Activated naive CD4-positive, alpha-beta T cell treated with anti-CD3 and anti-CD28 coated beads, Interleukin-2, amount 50 U/mL, for 72 hours (primary cell): ENCODE data around the gene OXSM. TPM values are rescaled to one million over a fixed set of nuclear protein-coding genes. Genes with fewer than 3 reads are reported as not detected.

ENCODE experiments used
- ATAC-seq, 2 donors: fragments of 150-1000 bp; cut with Tn5 transposase; 2 replicates each; pipeline ENCODE4 v1.10.0; 2021; ENCODE audit warnings: mild to moderate bottlenecking in 2 of 2, moderate library complexity in 2 of 2
- DNase-seq, 2 donors: peaks; one replicate each; pipeline ENCODE4 v3.0.0; 2021 to 2022; ENCODE audit warnings: low spot score in 2 of 2
- H3K27ac Mint-ChIP-seq, 2 donors: one replicate each; pipeline ENCODE4 v1.8.0; 2022; ENCODE audit warnings: mild to moderate bottlenecking in 2 of 2, mixed read lengths in 2 of 2
- H3K36me3 Mint-ChIP-seq, 2 donors: one replicate each; pipeline ENCODE4 v1.8.0; 2022; ENCODE audit warnings: mixed read lengths in 2 of 2
- H3K9me3 Mint-ChIP-seq, 2 donors: one replicate each; pipeline ENCODE4 v1.8.0; 2022; ENCODE audit warnings: mixed read lengths in 2 of 2
- total RNA-seq, 2 donors: library from RNA; stranded (reverse); gene quantifications; one replicate each; pipeline ENCODE4 v1.2.3, GENCODE V29; 2022

The OXSM gene
- total RNA-seq, 2 donors from 2014 or later = 10.0 to 19.3 TPM

DNA sequence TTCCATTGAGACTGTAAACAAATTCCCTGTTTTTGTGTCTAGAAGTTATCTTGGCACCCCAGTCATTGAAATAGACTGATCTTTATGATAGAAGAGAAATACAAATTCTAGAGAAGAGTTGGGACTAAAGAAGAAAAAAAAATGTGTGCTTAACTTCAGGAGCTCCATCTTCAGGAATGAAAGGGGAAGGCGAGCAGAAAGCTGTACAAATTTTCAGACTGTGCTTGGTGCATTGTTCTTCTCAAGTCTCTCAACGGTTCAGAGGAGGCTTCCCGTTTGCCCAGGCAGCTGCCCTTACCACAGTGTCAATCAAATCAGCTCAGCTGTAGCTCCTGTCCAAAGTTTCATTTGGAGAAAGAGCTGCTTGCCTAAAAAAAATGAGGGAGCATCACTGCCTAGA lies 41.7 kb downstream of the OXSM start:
- H3K27ac Mint-ChIP-seq = no peak overlapping the region
- H3K36me3 Mint-ChIP-seq = no peaks in the 10 kb centered on the region
- ATAC-seq (peak in 1 of 2 donors; percentile 37), DNase-seq (no peak)
- peaks cover 0 to 7% of the 10 kb centered on the region in 2 donors for H3K9me3 Mint-ChIP-seq

DNA sequence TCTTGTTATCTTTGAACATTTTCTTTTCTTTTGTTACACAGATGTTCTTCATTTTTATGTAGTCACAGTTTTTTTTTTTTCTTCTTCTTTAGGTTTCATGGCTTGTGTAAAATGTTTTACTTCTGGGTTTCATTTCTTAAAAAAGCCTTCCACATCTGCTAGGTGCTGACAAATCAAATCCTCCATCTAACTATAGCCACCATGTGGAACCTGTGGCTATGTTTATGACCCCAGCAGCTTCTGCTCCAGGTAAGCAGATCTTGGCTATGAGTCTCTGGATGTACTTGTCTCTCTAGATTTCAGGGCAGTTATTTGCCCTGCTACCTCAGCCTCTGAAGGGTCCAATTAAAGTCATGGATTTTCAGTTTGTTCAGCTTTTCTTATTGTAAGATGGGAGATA lies 44.5 kb downstream of the OXSM start:
- peaks cover 0 to 5% of the 10 kb centered on the region in 2 donors for H3K36me3 Mint-ChIP-seq
- H3K9me3 Mint-ChIP-seq = peaks cover 0 to 10% of the 10 kb centered on the region in 2 donors
- ATAC-seq = no peak
- no peak for DNase-seq
- H3K27ac Mint-ChIP-seq = no peak overlapping the region

DNA sequence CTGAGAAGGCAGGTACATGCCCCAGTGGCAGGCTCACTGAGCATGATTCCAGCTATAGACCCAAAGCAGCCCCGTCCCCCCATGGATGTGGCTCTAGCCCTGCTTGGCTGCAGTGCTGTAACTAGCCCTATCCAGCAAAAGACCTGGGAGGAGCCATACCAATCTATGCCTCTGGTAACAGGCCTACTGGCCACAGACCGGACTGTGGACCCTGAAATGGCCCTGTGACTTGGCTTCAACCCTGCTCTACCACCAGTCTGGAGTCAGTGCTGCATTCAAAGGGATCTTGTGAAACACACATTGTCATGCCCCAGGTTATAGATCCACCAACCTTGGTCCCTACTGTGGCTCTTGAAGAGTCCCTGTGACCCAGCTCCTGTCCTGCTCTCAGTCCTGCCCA lies 46.7 kb downstream of the OXSM start:
- H3K36me3 Mint-ChIP-seq = peaks cover 0 to 5% of the 10 kb centered on the region in 2 donors
- no peak overlapping the region for H3K27ac Mint-ChIP-seq
- no peak for DNase-seq
- no peak for ATAC-seq
- H3K9me3 Mint-ChIP-seq = peaks cover 0 to 10% of the 10 kb centered on the region in 2 donors

DNA sequence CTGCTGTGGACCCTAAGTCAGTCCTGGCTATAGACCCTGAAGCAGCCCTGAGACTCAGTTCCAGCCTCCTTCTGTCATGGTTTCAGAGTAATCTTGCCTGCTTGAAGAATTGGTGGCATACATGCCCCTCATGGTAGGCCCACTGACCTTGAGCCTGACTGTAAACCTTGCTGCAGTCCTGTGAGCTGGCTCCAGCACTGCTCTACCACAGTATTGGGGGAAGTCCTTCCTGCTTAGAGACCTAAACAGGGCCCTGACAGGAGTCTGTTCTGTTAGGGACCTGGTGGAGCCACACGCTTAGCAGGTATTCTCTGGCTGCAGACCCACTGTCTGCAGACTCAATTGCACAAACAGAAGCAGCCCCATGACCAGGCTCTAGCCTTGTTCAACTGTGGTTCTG lies 47.1 kb downstream of the OXSM start:
- H3K9me3 Mint-ChIP-seq = peaks cover 0 to 10% of the 10 kb centered on the region in 2 donors
- no peak for ATAC-seq
- H3K27ac Mint-ChIP-seq = no peak overlapping the region

DNA sequence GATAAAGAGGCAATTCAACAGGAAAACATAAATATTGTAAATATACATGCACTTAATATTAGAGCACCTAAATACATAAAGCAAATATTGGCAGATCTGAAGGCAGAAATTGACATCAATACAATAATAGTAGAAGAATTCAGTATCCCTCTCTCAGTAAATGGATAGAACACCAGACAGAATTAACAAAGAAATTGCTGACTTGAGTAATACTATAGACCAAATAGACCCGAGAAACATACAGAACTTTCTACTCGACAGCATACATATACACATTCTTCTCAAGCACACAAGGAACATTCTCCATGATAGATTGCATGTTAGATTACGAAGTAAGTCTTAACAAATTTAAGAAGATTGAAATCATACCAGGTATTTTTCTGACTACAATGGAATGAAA lies 50.2 kb downstream of the OXSM start:
- Mint-ChIP-seq H3K9me3 (peaks cover 0 to 10% of the 10 kb centered on the region in 2 donors), H3K27ac (no peak overlapping the region), H3K36me3 (peaks cover 0 to 5% of the 10 kb centered on the region in 2 donors)
- DNase-seq = no peak
- no peak for ATAC-seq

More for the DNA sequence above, 47.1 kb downstream of the OXSM start:
- DNase-seq = no peak
- H3K36me3 Mint-ChIP-seq = peaks cover 0 to 5% of the 10 kb centered on the region in 2 donors

DNA sequence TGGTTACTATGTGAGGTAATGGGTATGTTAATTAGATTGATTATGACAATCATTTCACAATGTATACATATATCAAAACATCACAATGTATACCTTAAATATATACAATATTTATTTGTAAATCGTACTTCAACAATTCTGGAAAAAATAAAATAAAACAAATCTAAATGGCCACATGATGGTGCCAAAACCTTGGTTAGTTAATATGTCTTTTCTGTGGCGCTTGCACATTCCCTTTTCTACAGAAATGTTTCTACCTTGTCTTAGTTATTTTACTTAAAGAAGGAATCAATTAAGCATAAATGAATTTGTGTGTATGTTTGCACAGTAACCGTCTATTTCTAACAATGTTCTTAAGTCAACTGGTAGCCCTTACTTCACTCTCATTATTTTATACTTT lies 53.4 kb downstream of the OXSM start:
- Mint-ChIP-seq H3K9me3 (no peaks in the 10 kb centered on the region), H3K36me3 (no peaks in the 10 kb centered on the region), H3K27ac (no peak overlapping the region)
- ATAC-seq (no peak), DNase-seq (no peak)

Other genes with a start within 250 kb of the OXSM start
- 100 to 1,000 TPM in 1 of 2 donors, 10 to 100 TPM in 1; 93.8 to 125 TPM for gene TOP2B, start 125.2 kb upstream of the OXSM start, total RNA-seq
- 100 to 1,000 TPM in 1 of 2 donors, 10 to 100 TPM in 1; 82.0 to 110 TPM for gene NGLY1, start 6.6 kb upstream of the OXSM start, total RNA-seq